OCI-LY7 (cell line): ENCODE data around the gene ARHGAP42. TPM values are rescaled to one million over a fixed set of nuclear protein-coding genes. Genes with fewer than 3 reads are reported as not detected.

ENCODE experiments used
- Bru-seq: library from RNA; stranded (reverse); fragments of 400-500 nt; gene quantifications from one replicate; lab custom pipeline; 2021; lab: Mats Ljungman, UMichigan
- BruChase-seq, 2 experiments: library from RNA; stranded (reverse); fragments of 400-500 nt; gene quantifications; one replicate each; lab custom pipeline; 2021; lab: Mats Ljungman, UMichigan
- BruUV-seq: library from RNA; stranded (reverse); fragments of 400-500 nt; replicated peaks from 2 replicates; lab custom pipeline; 2021; lab: Mats Ljungman, UMichigan
- CTCF ChIA-PET: fragments of 300-600 bp; sonication (Branson Sonifier 250); formaldehyde crosslinking; loops from one replicate; lab custom pipeline; 2022; ENCODE audit warnings: antibody characterized with exemption; ENCODE audit not compliant: unreplicated experiment; lab: Charles Lee
- POLR2A ChIA-PET: fragments of 300-600 bp; sonication (Branson Sonifier 250); formaldehyde crosslinking; loops from one replicate; lab custom pipeline; 2022; ENCODE audit warnings: antibody characterized with exemption; lab: Charles Lee
- DNase-seq: peaks from one replicate; pipeline ENCODE4 v3.0.0-alpha.2; 2015; ENCODE audit warnings: low spot score
- H2AFZ ChIP-seq: fragments of 200-600 bp; sonication (generic), shearing (Covaris generic); 2 replicates; pipeline ENCODE4 v1.6.1; 2014; ENCODE audit warnings: mild to moderate bottlenecking, antibody characterized with exemption, low read length, moderate library complexity
- H3K27ac ChIP-seq: fragments of 200-600 bp; sonication (generic); 2 replicates; pipeline ENCODE4 v1.5.1; 2014; ENCODE audit warnings: mixed run types, low read depth, mild to moderate bottlenecking, moderate library complexity, low read length, inconsistent platforms; ENCODE audit not compliant: poor library complexity, severe bottlenecking
- H3K36me3 ChIP-seq: fragments of 200-600 bp; sonication (generic); 2 replicates; pipeline ENCODE4 v1.6.1; 2014; ENCODE audit warnings: mild to moderate bottlenecking, antibody characterized with exemption, low read length, moderate library complexity, mixed read lengths; ENCODE audit not compliant: insufficient read depth
- H3K4me1 ChIP-seq: fragments of 200-600 bp; sonication (generic); 2 replicates; pipeline ENCODE4 v1.5.1; 2014; ENCODE audit warnings: mild to moderate bottlenecking, low read length; ENCODE audit not compliant: insufficient read depth, poor library complexity, severe bottlenecking
- H3K4me2 ChIP-seq: fragments of 200-600 bp; sonication (generic); 2 replicates; pipeline ENCODE4 v1.6.1; 2014; ENCODE audit warnings: mild to moderate bottlenecking, low read length
- H3K4me3 ChIP-seq: fragments of 200-600 bp; sonication (generic); 2 replicates; pipeline ENCODE4 v1.5.1; 2014; ENCODE audit warnings: mild to moderate bottlenecking, low read depth, low read length; ENCODE audit not compliant: poor library complexity, severe bottlenecking
- H3K79me2 ChIP-seq: fragments of 200-600 bp; sonication (generic); 2 replicates; pipeline ENCODE4 v1.6.1; 2016; ENCODE audit warnings: low read depth, mild to moderate bottlenecking, low read length, moderate library complexity, mixed read lengths; ENCODE audit not compliant: insufficient read depth
- H3K9me2 ChIP-seq: fragments of 200-600 bp; sonication (generic); 2 replicates; pipeline ENCODE4 v1.6.1; 2016; ENCODE audit warnings: mild to moderate bottlenecking, low read length, mixed read lengths; ENCODE audit not compliant: insufficient read depth
- H3K9me3 ChIP-seq: fragments of 200-600 bp; sonication (generic); 2 replicates; pipeline ENCODE4 v1.6.1; 2014; ENCODE audit warnings: mild to moderate bottlenecking, mixed run types, low read length, mixed read lengths
- H4K20me1 ChIP-seq: fragments of 200-600 bp; sonication (generic); 2 replicates; pipeline ENCODE4 v1.6.1; 2014; ENCODE audit warnings: mild to moderate bottlenecking, antibody characterized with exemption, low read length, moderate library complexity, mixed read lengths; ENCODE audit not compliant: insufficient read depth
- CTCF ChIP-seq: fragments of 200-600 bp; sonication (generic); conservative IDR thresholded peaks from 2 replicates; pipeline ENCODE4 v1.5.1; 2014; ENCODE audit warnings: mild to moderate bottlenecking, antibody characterized with exemption, low read length, moderate library complexity, mixed read lengths
- EZH2phosphoT487 ChIP-seq: fragments of 200-600 bp; sonication (generic); IDR thresholded peaks from 2 replicates; pipeline ENCODE4 v1.6.1; 2018; ENCODE audit warnings: low read depth, borderline replicate concordance, mild to moderate bottlenecking, mixed run types, antibody characterized with exemption, low read length, moderate library complexity, mixed read lengths
- intact Hi-C: fragments of 100-400 bp; cut with micrococcal nuclease; formaldehyde crosslinking; loops from one replicate; pipeline ENCODE4 v1.10.0; 2022; ENCODE audit not compliant: unreplicated experiment
- long read RNA-seq: library from polyadenylated mRNA; stranded (forward); transcript quantifications from one replicate; pipeline ENCODE4 v2.0.0, GENCODE V29; 2022
- total RNA-seq, 2 experiments: library from RNA; depleted of rRNA in 1 of 2; stranded (reverse); fragments of >200 nt in 1 of 2; shearing (Covaris generic) in 1 of 2; gene quantifications; 2 replicates each; pipeline ENCODE4 v1.2.3, GENCODE V29; 2014 to 2022

ARHGAP42 gene, protein sequence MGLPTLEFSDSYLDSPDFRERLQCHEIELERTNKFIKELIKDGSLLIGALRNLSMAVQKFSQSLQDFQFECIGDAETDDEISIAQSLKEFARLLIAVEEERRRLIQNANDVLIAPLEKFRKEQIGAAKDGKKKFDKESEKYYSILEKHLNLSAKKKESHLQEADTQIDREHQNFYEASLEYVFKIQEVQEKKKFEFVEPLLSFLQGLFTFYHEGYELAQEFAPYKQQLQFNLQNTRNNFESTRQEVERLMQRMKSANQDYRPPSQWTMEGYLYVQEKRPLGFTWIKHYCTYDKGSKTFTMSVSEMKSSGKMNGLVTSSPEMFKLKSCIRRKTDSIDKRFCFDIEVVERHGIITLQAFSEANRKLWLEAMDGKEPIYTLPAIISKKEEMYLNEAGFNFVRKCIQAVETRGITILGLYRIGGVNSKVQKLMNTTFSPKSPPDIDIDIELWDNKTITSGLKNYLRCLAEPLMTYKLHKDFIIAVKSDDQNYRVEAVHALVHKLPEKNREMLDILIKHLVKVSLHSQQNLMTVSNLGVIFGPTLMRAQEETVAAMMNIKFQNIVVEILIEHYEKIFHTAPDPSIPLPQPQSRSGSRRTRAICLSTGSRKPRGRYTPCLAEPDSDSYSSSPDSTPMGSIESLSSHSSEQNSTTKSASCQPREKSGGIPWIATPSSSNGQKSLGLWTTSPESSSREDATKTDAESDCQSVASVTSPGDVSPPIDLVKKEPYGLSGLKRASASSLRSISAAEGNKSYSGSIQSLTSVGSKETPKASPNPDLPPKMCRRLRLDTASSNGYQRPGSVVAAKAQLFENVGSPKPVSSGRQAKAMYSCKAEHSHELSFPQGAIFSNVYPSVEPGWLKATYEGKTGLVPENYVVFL
- 0.10 TPM in 1 of 2 replicates, not detected in the other for total RNA-seq (2014; rRNA removed; shearing (Covaris generic))
- total RNA-seq (2022): not detected in 2 replicates
- Bru-seq, nascent RNA: percentile 12 among the genes with signal in this experiment
- BruChase-seq, experiment 1, labeled RNA remaining after a 6-hour chase: percentile 7 among the genes with signal in this experiment
- percentile 10 among the genes with signal in this experiment for BruChase-seq, experiment 2, labeled RNA remaining after a 2-hour chase
- long read RNA-seq: 0 reads

DNA sequence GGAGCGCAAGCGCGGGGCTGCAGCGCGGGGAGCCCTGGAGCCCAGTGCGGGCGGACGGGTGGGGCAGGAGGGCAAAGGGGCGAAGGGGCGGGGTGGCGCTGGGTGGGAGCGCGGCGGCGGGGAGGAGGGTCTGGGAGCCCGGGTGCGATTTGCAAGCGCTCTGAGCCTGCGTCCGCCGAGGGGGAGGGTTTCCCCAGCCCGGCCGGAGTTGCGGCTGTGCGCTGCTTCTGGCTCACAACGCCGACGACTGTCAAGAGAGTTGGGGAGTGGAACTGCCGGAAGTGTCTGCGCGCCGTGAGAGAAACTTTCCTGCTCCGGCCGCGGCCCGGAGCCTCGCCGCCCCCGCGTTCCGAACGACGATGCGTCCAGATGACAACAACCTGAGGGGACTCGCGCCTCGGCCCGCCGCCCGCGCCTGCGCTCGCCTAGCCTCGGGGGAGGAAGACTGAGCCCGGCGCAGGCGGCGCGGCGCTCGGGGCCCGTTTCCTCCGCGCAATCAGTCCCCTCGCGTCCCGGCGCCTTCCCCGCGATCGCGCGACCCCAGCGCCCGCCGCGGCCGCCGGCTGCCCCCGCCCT is at the start of gene ARHGAP42:
TSS of gene ARHGAP42 (plus strand) at position 235 of the 576 bp plus-strand sequence. CDS start 391 bp downstream, outside the sequence.
- ChIA-PET POLR2A (no interaction called here), CTCF (interaction anchor here (0.5 kb wide), 1 partner anchor 417 kb away, joined by 8 read pairs; no protein-coding TSS in a partner anchor)
- H3K27ac ChIP-seq: no peak within 1 kb of the TSS
- no TSS peak for BruUV-seq
- no peaks in the 10 kb centered on the region for H3K4me1 ChIP-seq
- no peak within 1 kb of the TSS for H3K4me3 ChIP-seq
- no peak within 1 kb of the TSS for H3K4me2 ChIP-seq
- intact Hi-C loops: no loop called here
- H4K20me1 ChIP-seq: no peaks in the 10 kb centered on the region
- no peak for TF ChIP-seq EZH2phosphoT487
- no peak for TF ChIP-seq CTCF
- no peaks in the 10 kb centered on the region for H3K79me2 ChIP-seq
- no peak within 1 kb of the TSS for H2AFZ ChIP-seq
- H3K9me2 ChIP-seq: no peaks in the 10 kb centered on the region
- H3K9me3 ChIP-seq: no peaks in the 10 kb centered on the region
- H3K36me3 ChIP-seq: no peaks in the 10 kb centered on the region
- no peak for DNase-seq

GRCh38 chr11:100637706-100638105 is 49.4 kb upstream of the ARHGAP42 start:
- ChIA-PET CTCF (no interaction called here), POLR2A (interaction anchor here (0.7 kb wide), 1 partner anchor 14 kb away, joined by 4 read pairs; no protein-coding TSS in a partner anchor)
- no peaks in the 10 kb centered on the region for H3K36me3 ChIP-seq
- TF ChIP-seq CTCF (no peak), EZH2phosphoT487 (no peak)
- no peak overlapping the region for H3K4me2 ChIP-seq
- no peaks in the 10 kb centered on the region for H3K9me3 ChIP-seq
- no TSS peak for BruUV-seq
- H3K4me1 ChIP-seq: no peaks in the 10 kb centered on the region
- no peak overlapping the region for H3K27ac ChIP-seq
- no peaks in the 10 kb centered on the region for H3K79me2 ChIP-seq
- DNase-seq: no peak
- H2AFZ ChIP-seq: no peak overlapping the region
- intact Hi-C loops: no loop called here
- H3K9me2 ChIP-seq: no peaks in the 10 kb centered on the region
- H3K4me3 ChIP-seq: no peak overlapping the region
- no peaks in the 10 kb centered on the region for H4K20me1 ChIP-seq
